SK-N-MC (cell line): ENCODE data around the gene MED17.
"Not testable (repeated sequence)": the region's sequence is repeated elsewhere in the genome, so short reads cannot be mapped to it uniquely, and the experiment has no call there.

Experiments used
- DNase-seq: peaks from one replicate; pipeline ENCODE4 v3.0.0-alpha.2; 2011; ENCODE audit warnings: low read depth, low spot score
- H3K27ac ChIP-seq: fragments of 200-600 bp; sonication (generic); 2 replicates; pipeline ENCODE4 v1.5.1; 2016; ENCODE audit warnings: mixed run types
- H3K36me3 ChIP-seq: fragments of 200-600 bp; sonication (generic); 2 replicates; pipeline ENCODE4 v1.6.1; 2017; ENCODE audit warnings: antibody characterized with exemption, low read length, mixed read lengths; ENCODE audit not compliant: insufficient read depth
- H3K4me3 ChIP-seq: fragments of 200-600 bp; sonication (generic); 2 replicates; pipeline ENCODE4 v1.5.1; 2016
- H3K9ac ChIP-seq: fragments of 200-600 bp; sonication (generic); 2 replicates; pipeline ENCODE4 v1.8.0; 2017; ENCODE audit warnings: mixed run types, mixed read lengths; ENCODE audit not compliant: insufficient read length
- H3K9me3 ChIP-seq: fragments of 200-600 bp; sonication (generic); 2 replicates; pipeline ENCODE4 v1.6.1; 2017; ENCODE audit warnings: low read depth, mild to moderate bottlenecking, antibody characterized with exemption, low read length, moderate library complexity, mixed read lengths
- EZH2 ChIP-seq: fragments of 200-600 bp; sonication (generic); IDR thresholded peaks from one replicate; pipeline ENCODE4 v1.6.1; 2017; ENCODE audit warnings: antibody characterized with exemption
- FOXP2 ChIP-seq: optimal IDR thresholded peaks from 2 replicates; pipeline ENCODE3; 2011; ENCODE audit warnings: mild to moderate bottlenecking, moderate library complexity; ENCODE audit not compliant: insufficient read depth; ENCODE audit errors: extremely low read length, control extremely low read depth
- POLR2AphosphoS5 ChIP-seq: IDR thresholded peaks from 2 replicates; pipeline ENCODE4 v1.6.1; 2012; ENCODE audit warnings: mild to moderate bottlenecking, low read depth, low read length, borderline replicate concordance

Gene MED17

GRCh38 chr11:93770160-93770559 is 13.9 kb upstream of the MED17 start:
- Histone ChIP-seq H3K36me3 (no peaks in the 10 kb centered on the region), H3K27ac (no peak overlapping the region), H3K9me3 (no peaks in the 10 kb centered on the region), H3K4me3 (no peak overlapping the region), H3K9ac (no peak overlapping the region)
- DNase-seq: no peak
- TF ChIP-seq EZH2 (no peak), FOXP2 (no peak), POLR2AphosphoS5 (no peak)

- H3K36me3 ChIP-seq: no peaks in the 10 kb centered on the region
- H3K4me3 ChIP-seq: no peak overlapping the region
- no peaks in the 10 kb centered on the region for H3K9me3 ChIP-seq
- no peak overlapping the region for H3K9ac ChIP-seq
- TF ChIP-seq FOXP2 (no peak), POLR2AphosphoS5 (no peak), EZH2 (no peak)
- no peak for DNase-seq
- H3K27ac ChIP-seq: no peak overlapping the region
These were observed 12.0 kb upstream of the MED17 start for GRCh38 chr11:93772123-93772522.

GRCh38 chr11:93773045-93773477 is 11.0 kb upstream of the MED17 start:
- no peak for DNase-seq
- H3K9ac ChIP-seq: no peak overlapping the region
- no peak overlapping the region for H3K27ac ChIP-seq
- no peak for TF ChIP-seq FOXP2
- no peak for TF ChIP-seq EZH2
- TF ChIP-seq POLR2AphosphoS5: no peak
- no peaks in the 10 kb centered on the region for H3K9me3 ChIP-seq
- H3K4me3 ChIP-seq: no peak overlapping the region
- no peaks in the 10 kb centered on the region for H3K36me3 ChIP-seq

GRCh38 chr11:93773601-93774200 is 10.4 kb upstream of the MED17 start:
- Histone ChIP-seq H3K27ac (no peak overlapping the region), H3K9ac (no peak overlapping the region), H3K4me3 (no peak overlapping the region), H3K9me3 (no peaks in the 10 kb centered on the region), H3K36me3 (no peaks in the 10 kb centered on the region)
- DNase-seq: no peak
- TF ChIP-seq FOXP2: no peak
- TF ChIP-seq EZH2: no peak
- no peak for TF ChIP-seq POLR2AphosphoS5

- H3K4me3 ChIP-seq, H3K36me3 ChIP-seq, DNase-seq, H3K9ac ChIP-seq, H3K9me3 ChIP-seq, H3K27ac ChIP-seq: not testable (repeated sequence)
These were observed 9.5 kb upstream of the MED17 start for GRCh38 chr11:93774560-93774959.

GRCh38 chr11:93775289-93775688 is 8.8 kb upstream of the MED17 start:
- TF ChIP-seq EZH2 (no peak), FOXP2 (no peak), POLR2AphosphoS5 (no peak)
- Histone ChIP-seq H3K4me3 (no peak overlapping the region), H3K9ac (no peak overlapping the region), H3K36me3 (no peaks in the 10 kb centered on the region), H3K27ac (no peak overlapping the region), H3K9me3 (no peaks in the 10 kb centered on the region)
- DNase-seq: no peak

GRCh38 chr11:93783362-93783761 is 720 bp upstream of the MED17 start:
- Histone ChIP-seq H3K27ac (no peak overlapping the region), H3K4me3 (peak overlapping the region; percentile 90), H3K9me3 (no peaks in the 10 kb centered on the region), H3K9ac (peak overlapping the region; percentile 100), H3K36me3 (peaks cover 25% of the 10 kb centered on the region)
- DNase-seq: no peak
- TF ChIP-seq POLR2AphosphoS5 (no peak), EZH2 (no peak), FOXP2 (no peak)

- DNase-seq: no peak
- no peaks in the 10 kb centered on the region for H3K9me3 ChIP-seq
- peak overlapping the region; percentile 52; the same call in 1 of the 2 replicates for H3K27ac ChIP-seq
- H3K4me3 ChIP-seq: peak overlapping the region; percentile 90
- peak overlapping the region; percentile 100 for H3K9ac ChIP-seq
- H3K36me3 ChIP-seq: peaks cover 28% of the 10 kb centered on the region
- TF ChIP-seq POLR2AphosphoS5 (no peak), EZH2 (no peak), FOXP2 (no peak)
These were observed 327 bp upstream of the MED17 start for GRCh38 chr11:93783765-93784144.

- H3K36me3 ChIP-seq: peaks cover 40% of the 10 kb centered on the region
- TF ChIP-seq FOXP2 (no peak), POLR2AphosphoS5 (no peak), EZH2 (no peak)
- H3K4me3 ChIP-seq: peak overlapping the region; percentile 90
- H3K9ac ChIP-seq: peak overlapping the region; percentile 100
- DNase-seq: no peak
- H3K9me3 ChIP-seq: no peaks in the 10 kb centered on the region
- H3K27ac ChIP-seq: 0 out of 2 replicates have a peak overlapping the region, but pooled peaks have one; percentile 92
These were observed 866 bp downstream of the MED17 start for GRCh38 chr11:93784935-93785360.
